H9 (cell line): ENCODE results near the gene FRRS1L. TPM values are rescaled to one million over a fixed set of nuclear protein-coding genes. Genes with fewer than 3 reads are reported as not detected.

Experiments used
- DNase-seq: peaks from one replicate; pipeline ENCODE4 v3.0.0-alpha.2; 2017
- H2AFZ ChIP-seq: one replicate; pipeline ENCODE4 v1.6.1; 2013; ENCODE audit warnings: mild to moderate bottlenecking, low read length, control low read depth, moderate library complexity
- H2AK5ac ChIP-seq: 2 replicates; pipeline ENCODE4 v1.6.1; 2013; ENCODE audit warnings: low read length, control low read depth, mixed read lengths; ENCODE audit not compliant: insufficient read length
- H2BK120ac ChIP-seq: one replicate; pipeline ENCODE4 v1.6.1; 2013; ENCODE audit warnings: low read depth, mild to moderate bottlenecking, low read length, control low read depth, inconsistent platforms; ENCODE audit not compliant: poor library complexity, severe bottlenecking
- H2BK12ac ChIP-seq: 2 replicates; pipeline ENCODE4 v1.6.1; 2013; ENCODE audit warnings: low read length, control low read depth, mixed read lengths, low read depth; ENCODE audit not compliant: insufficient read length
- H2BK15ac ChIP-seq: 2 replicates; pipeline ENCODE4 v1.6.1; 2013; ENCODE audit warnings: low read depth, low read length, control low read depth
- H2BK20ac ChIP-seq: one replicate; pipeline ENCODE4 v1.6.1; 2013; ENCODE audit warnings: low read depth, mild to moderate bottlenecking, low read length, control low read depth, inconsistent platforms; ENCODE audit not compliant: poor library complexity, severe bottlenecking
- H2BK5ac ChIP-seq: 2 replicates; pipeline ENCODE4 v1.6.1; 2013; ENCODE audit warnings: low read length, control low read depth, mixed read lengths; ENCODE audit not compliant: insufficient read length
- H3K14ac ChIP-seq: 2 replicates; pipeline ENCODE4 v1.6.1; 2013; ENCODE audit warnings: low read length, control low read depth; ENCODE audit not compliant: insufficient read depth
- H3K18ac ChIP-seq: 2 replicates; pipeline ENCODE4 v1.6.1; 2013; ENCODE audit warnings: low read depth, mild to moderate bottlenecking, mixed read lengths, low read length, control low read depth; ENCODE audit not compliant: insufficient read length
- H3K23ac ChIP-seq: 2 replicates; pipeline ENCODE4 v1.6.1; 2013; ENCODE audit warnings: low read length, control low read depth, mixed read lengths, low read depth; ENCODE audit not compliant: insufficient read length
- H3K23me2 ChIP-seq: 2 replicates; pipeline ENCODE4 v1.6.1; 2013; ENCODE audit warnings: low read depth, mild to moderate bottlenecking, mixed read lengths, low read length, control low read depth; ENCODE audit not compliant: insufficient read length, poor library complexity, severe bottlenecking
- H3K27ac ChIP-seq: 2 replicates; pipeline ENCODE4 v1.5.1; 2013; ENCODE audit warnings: low read length, control low read depth, mixed read lengths, low read depth; ENCODE audit not compliant: insufficient read length
- H3K27me3 ChIP-seq: 2 replicates; pipeline ENCODE4 v1.6.1; 2013; ENCODE audit warnings: low read length, control low read depth, inconsistent platforms; ENCODE audit not compliant: insufficient read depth
- H3K4ac ChIP-seq: 2 replicates; pipeline ENCODE4 v1.6.1; 2013; ENCODE audit warnings: low read depth, mild to moderate bottlenecking, control low read depth, inconsistent platforms, low read length, moderate library complexity
- H3K4me1 ChIP-seq: 2 replicates; pipeline ENCODE4 v1.6.1; 2013; ENCODE audit warnings: low read length, control low read depth, inconsistent platforms; ENCODE audit not compliant: insufficient read depth
- H3K4me2 ChIP-seq: 2 replicates; pipeline ENCODE4 v1.6.1; 2013; ENCODE audit warnings: low read length, control low read depth, mixed read lengths; ENCODE audit not compliant: insufficient read length, insufficient read depth
- H3K56ac ChIP-seq: 2 replicates; pipeline ENCODE4 v1.6.1; 2013; ENCODE audit warnings: low read depth, mild to moderate bottlenecking, mixed read lengths, low read length, control low read depth; ENCODE audit not compliant: insufficient read length
- H3K79me1 ChIP-seq: 2 replicates; pipeline ENCODE4 v1.6.1; 2013; ENCODE audit warnings: low read depth, mild to moderate bottlenecking, moderate library complexity, low read length, control low read depth, inconsistent platforms; ENCODE audit not compliant: insufficient read depth, poor library complexity, severe bottlenecking
- H3K79me2 ChIP-seq: 2 replicates; pipeline ENCODE4 v1.6.1; 2013; ENCODE audit warnings: low read length, control low read depth, inconsistent platforms; ENCODE audit not compliant: insufficient read depth
- H3K9ac ChIP-seq: 2 replicates; pipeline ENCODE4 v1.6.1; 2013; ENCODE audit warnings: low read length, control low read depth, mixed read lengths; ENCODE audit not compliant: insufficient read length; ENCODE audit errors: extremely low read depth
- H3K9me3 ChIP-seq: one replicate; pipeline ENCODE4 v1.6.1; 2013; ENCODE audit warnings: low read depth, low read length, inconsistent platforms; ENCODE audit not compliant: control insufficient read depth
- H3T11ph ChIP-seq: one replicate; pipeline ENCODE4 v1.6.1; 2013; ENCODE audit warnings: mild to moderate bottlenecking, low read length, control low read depth, inconsistent platforms
- H4K20me1 ChIP-seq: one replicate; pipeline ENCODE4 v1.6.1; 2013; ENCODE audit not compliant: control insufficient read depth, insufficient read length, insufficient read depth
- H4K5ac ChIP-seq: 2 replicates; pipeline ENCODE4 v1.6.1; 2013; ENCODE audit warnings: low read depth, mild to moderate bottlenecking, mixed read lengths, low read length, control low read depth; ENCODE audit not compliant: insufficient read length
- H4K8ac ChIP-seq: replicated peaks from 2 replicates; pipeline ENCODE4 v1.6.1; 2013; ENCODE audit warnings: low read length, control low read depth, mixed read lengths, low read depth; ENCODE audit not compliant: insufficient read length
- H4K91ac ChIP-seq: 2 replicates; pipeline ENCODE4 v1.6.1; 2013; ENCODE audit warnings: low read depth, mild to moderate bottlenecking, moderate library complexity, mixed read lengths, low read length, control low read depth; ENCODE audit not compliant: insufficient read length
- H3K27ac Mint-ChIP-seq, 3 experiments: 2 replicates in 2 of 3; 3 replicates in 1 of 3; pipeline ENCODE4 v1.8.0; 2020 to 2021; ENCODE audit warnings: mixed read lengths in 3 of 3, mild to moderate bottlenecking in 1 of 3, moderate library complexity in 1 of 3
- H3K27me3 Mint-ChIP-seq: 2 replicates; pipeline ENCODE4 v1.8.0; 2021; ENCODE audit warnings: low read depth, mild to moderate bottlenecking, moderate library complexity, mixed read lengths
- H3K36me3 Mint-ChIP-seq, 3 experiments: 2 replicates in 2 of 3; 3 replicates in 1 of 3; pipeline ENCODE4 v1.8.0; 2020 to 2021; ENCODE audit warnings: low read depth in 3 of 3, mixed read lengths in 3 of 3; ENCODE audit not compliant: insufficient read depth in 1 of 3
- H3K4me1 Mint-ChIP-seq, 2 experiments: 2 replicates each; pipeline ENCODE4 v1.8.0; 2020; ENCODE audit warnings: mixed read lengths in 2 of 2
- H3K4me3 Mint-ChIP-seq, 2 experiments: 2 replicates in 1 of 2; 3 replicates in 1 of 2; pipeline ENCODE4 v1.8.0; 2020 to 2021; ENCODE audit warnings: mild to moderate bottlenecking in 2 of 2, mixed read lengths in 2 of 2, moderate library complexity in 1 of 2
- H3K9me3 Mint-ChIP-seq, 2 experiments: 2 replicates in 1 of 2; 3 replicates in 1 of 2; pipeline ENCODE4 v1.8.0; 2020; ENCODE audit warnings: mild to moderate bottlenecking in 2 of 2, mixed read lengths in 2 of 2, moderate library complexity in 1 of 2
- CTCF ChIP-seq: fragments of 200-600 bp; sonication (generic); conservative IDR thresholded peaks from 3 replicates; pipeline ENCODE4 v1.8.0; 2021; ENCODE audit warnings: antibody characterized with exemption, mild to moderate bottlenecking
- WGBS: extraction: QIAGEN DNeasy Blood & Tissue Kit; methylation state at CpG from one replicate; pipeline ENCODE4 v1.1.7; 2013; ENCODE audit warnings: missing lambda C conversion rate, low lambda C conversion rate, mixed read lengths; ENCODE audit not compliant: insufficient read length; ENCODE audit errors: extremely low coverage; 5-methylcytosine and 5-hydroxymethylcytosine counted together
- total RNA-seq: library from RNA; stranded (reverse); gene quantifications from 2 replicates; pipeline ENCODE4 v1.2.1, GENCODE V29; 2021

Gene FRRS1L
- total RNA-seq, 1 experiment from 2014 or later, result 3.3 TPM

DNA sequence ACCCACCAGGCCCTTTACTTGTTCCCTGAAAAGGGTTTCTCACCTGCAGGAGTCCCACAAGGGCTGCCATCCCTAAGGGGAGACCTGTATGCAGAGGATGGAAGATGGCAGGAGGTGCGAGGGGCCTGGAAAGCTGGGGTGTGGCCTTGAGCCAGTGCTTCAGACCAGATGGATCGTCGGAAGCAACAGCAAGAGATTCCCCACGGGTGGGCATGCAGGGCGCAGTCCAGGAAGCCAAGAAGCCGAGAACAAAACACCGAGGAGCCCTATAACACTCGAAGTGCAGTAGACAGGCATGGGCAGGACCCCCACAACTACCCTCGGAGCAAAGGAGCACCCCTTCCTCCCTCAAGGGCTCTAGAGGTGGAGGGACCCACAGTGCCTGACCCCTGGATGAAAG is 24.7 kb upstream of the FRRS1L start:
- Histone ChIP-seq H3K9me3 (no peaks in the 10 kb centered on the region), H3K4ac (no peak overlapping the region), H3K79me1 (no peaks in the 10 kb centered on the region), H3K79me2 (no peaks in the 10 kb centered on the region), H3K14ac (no peak overlapping the region; the same call in 1 of the 2 replicates), H3K18ac (no peak overlapping the region), H4K5ac (no peak overlapping the region), H2BK5ac (no peak overlapping the region), H3K23ac (no peak overlapping the region), H2BK12ac (no peak overlapping the region), H3K23me2 (no peaks in the 10 kb centered on the region), H2BK15ac (no peak overlapping the region), H3K27ac (no peak overlapping the region), H3K56ac (no peak overlapping the region), H3K4me1 (no peaks in the 10 kb centered on the region), H2BK120ac (no peak overlapping the region), H3K27me3 (no peaks in the 10 kb centered on the region), H4K20me1 (no peaks in the 10 kb centered on the region), H3K4me2 (no peak overlapping the region), H3T11ph (no peak overlapping the region), H4K8ac (no peak overlapping the region), H2AK5ac (no peak overlapping the region), H4K91ac (no peak overlapping the region), H3K9ac (no peak overlapping the region), H2BK20ac (no peak overlapping the region), H2AFZ (no peak overlapping the region)
- no peaks in the 10 kb centered on the region for H3K36me3 Mint-ChIP-seq
- H3K27ac Mint-ChIP-seq, result no peak overlapping the region; a peak in 1 of 7 replicates
- no peak for DNase-seq
- WGBS, result no CpG with 5 or more reads among the region's 9 CpGs
- H3K4me3 Mint-ChIP-seq, result no peak overlapping the region
- peaks cover 5% of the 10 kb centered on the region for H3K27me3 Mint-ChIP-seq
- peaks cover 6 to 7% of the 10 kb centered on the region in 2 experiments; a peak in 3 of 4 replicates for H3K4me1 Mint-ChIP-seq
- H3K9me3 Mint-ChIP-seq, result no peaks in the 10 kb centered on the region; a peak in 1 of 5 replicates
- no peak for TF ChIP-seq CTCF
